HG03521 (cell line): ENCODE data around the gene ZNRD2.

Experiments
- ATAC-seq: cut with Tn5 transposase; IDR thresholded peaks from one replicate; pipeline ENCODE4 v1.9.1; 2021; ENCODE audit warnings: mild to moderate bottlenecking, moderate library complexity; ENCODE audit not compliant: unreplicated experiment

The ZNRD2 gene

DNA sequence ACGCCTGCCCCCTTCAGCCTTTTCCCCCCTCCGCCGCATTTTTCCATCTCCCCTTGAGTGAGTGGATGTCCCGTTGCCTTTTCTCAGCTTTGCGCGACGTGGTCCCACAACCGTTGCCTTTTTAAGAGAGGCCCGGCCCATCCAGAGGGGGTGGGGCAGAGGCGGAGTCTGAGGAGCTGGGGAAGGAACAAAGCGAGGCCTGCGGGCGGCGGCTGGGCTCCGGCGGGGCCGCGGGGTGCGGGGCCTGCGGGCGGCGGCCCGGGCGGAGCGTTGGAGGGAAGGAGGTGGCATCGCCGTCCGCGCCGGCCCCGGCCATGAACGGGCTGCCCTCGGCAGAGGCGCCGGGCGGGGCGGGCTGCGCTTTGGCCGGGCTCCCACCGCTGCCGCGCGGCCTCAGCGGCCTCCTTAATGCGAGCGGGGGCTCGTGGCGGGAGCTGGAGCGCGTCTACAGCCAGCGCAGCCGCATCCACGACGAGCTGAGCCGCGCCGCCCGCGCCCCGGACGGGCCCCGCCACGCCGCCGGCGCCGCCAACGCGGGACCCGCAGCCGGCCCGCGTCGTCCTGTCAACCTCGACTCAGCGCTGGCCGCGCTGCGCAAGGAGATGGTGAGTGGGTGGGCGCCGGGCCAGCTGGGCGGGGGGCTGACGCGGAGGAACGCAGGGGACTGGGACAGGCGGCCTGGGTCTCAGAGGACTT, 2.2 kb downstream of the ZNRD2 start, which contains the start of gene FAM89B:
Gene FAM89B (plus strand): TSS at position 183 of the 696 bp plus-strand sequence. CDS start 132 bp downstream, at position 315.
- ATAC-seq, result no peak

DNA sequence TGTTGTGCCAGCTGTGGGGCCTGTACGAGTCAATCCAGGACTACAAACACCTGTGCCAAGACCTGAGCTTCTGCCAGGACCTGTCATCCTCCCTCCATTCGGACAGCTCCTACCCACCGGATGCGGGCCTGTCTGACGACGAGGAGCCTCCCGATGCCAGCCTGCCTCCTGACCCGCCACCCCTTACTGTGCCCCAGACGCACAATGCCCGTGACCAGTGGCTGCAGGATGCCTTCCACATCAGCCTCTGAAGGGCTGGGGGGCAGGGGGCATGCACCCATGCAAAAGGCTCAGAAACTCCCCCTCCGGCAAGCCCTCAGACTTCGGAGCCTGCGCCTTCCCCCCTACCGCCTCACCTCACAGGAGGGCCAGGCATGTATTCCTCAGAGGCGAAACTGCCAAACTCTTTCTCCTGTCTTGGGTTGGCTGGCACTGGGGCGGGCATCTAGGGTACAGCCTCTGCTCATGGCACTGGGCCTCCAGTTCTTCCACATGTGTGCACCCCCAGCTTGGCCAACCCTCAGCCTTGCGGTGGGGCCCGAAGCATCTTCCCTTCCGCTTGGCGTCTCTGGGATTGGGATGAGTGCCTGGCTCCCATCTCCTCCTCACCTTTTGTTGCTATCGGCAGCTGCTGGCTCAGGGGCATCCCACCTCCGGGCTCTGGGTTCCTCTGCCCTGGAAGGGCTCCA, 3.3 kb downstream of the ZNRD2 start:
- ATAC-seq, result no peak

DNA sequence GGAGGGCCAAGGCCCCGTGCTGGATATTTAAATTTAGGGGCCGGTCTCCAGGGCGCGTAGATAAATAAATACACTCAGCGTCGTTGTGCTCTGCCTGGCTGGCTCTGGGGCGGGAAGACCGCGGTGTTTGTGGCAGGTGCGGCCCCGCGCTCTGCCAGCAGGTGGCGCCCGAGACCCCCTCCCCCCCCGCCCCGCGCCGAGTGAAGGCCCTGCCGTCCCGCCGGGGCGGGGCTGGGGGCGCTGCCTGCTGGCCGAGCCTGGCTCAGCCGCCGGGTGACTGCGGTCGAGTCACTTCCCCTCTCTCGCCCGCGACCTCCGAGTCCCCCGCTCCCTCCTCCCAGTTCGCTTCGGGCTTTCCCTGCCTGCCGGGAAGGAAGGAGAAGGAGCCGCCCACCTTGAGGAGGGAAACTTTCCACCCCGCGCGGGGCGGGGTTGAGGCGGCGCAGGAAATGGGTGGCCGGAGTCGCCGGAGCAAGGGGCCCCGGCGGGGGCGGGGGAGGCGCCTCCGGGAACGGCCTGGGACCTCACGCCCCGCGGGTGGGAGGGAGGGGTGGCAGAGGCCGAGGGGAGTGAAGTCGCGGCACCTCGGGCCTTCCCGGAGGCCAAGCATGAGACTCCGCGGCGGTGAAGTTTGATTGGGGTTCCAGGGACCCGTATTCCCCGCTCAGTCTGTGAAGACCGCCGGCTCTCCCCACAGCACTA, 4.0 kb downstream of the ZNRD2 start:
- peak; percentile 27 for ATAC-seq

DNA sequence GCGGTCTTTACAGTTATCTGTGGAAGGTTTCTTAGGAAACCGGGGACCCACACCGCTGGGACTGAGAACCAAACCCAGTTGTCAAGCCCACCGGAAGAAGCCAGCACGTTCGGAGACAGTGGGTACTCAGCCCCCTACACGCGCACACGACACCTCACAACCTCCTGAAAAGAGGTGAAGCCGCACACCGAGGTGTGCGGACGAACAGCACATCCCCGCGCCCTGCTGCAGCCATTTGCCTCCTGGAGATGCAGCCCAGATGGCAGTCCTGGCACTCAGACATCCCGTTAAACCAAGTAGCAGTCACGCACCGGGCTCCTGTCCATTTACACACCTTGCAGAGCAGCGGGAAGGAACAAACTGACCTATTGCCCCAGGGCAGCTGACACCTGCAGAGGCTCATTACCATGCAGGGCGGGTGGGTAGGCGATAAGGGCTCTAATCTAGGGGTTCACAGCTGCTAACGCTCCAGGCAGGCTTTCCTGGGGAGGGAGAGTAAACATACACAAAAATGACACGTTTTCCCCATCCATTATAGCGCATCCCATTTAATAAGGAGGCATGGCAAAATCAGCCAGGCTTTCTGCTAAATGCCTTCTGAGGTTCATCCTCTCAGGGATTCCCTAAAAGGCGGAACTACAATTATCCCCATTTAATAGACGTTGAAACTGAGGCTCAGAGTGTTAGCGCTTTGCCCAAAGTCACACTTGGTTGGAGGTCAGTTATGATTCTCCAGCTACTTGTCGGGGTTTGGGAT, 4.7 kb downstream of the ZNRD2 start:
- ATAC-seq, result no peak

DNA sequence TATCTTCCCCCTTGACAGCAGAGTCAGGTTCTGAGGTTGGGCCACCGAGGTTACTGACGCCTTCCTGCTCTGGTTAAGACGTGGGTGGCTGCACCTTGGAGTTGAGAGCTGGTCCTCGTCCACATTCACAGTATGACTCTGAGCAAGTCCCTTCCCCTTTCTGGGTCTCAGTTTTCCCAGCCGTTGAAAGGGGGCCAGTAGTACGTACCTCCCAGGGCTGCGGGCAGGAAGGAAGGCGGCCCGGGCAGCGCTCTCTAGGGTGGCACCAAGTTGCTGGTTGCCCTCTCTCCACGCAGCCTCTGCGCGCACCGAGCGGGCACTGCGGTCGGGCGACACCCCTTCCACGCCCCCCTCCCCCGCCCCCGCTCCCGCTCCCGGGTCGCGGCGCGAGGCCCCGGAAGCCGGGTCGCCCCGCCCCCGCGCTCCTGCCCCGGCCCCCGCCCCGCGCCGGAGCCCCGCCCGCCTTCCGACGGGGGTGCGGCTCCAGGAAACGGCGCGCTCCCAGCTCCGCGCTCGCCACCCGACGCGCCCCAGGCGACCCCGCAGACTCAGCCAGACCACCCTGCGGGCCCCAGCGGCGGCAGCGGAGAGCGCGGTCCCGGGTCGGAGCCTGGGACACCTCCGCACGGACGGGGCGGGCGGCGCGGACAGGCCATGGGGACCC, 5.4 kb downstream of the ZNRD2 start, which contains the start of gene EHBP1L1:
Gene EHBP1L1 (plus strand): TSS at position 486 of the 664 bp plus-strand sequence. CDS start 250 bp downstream, outside the sequence.
- peak; percentile 26 for ATAC-seq

DNA sequence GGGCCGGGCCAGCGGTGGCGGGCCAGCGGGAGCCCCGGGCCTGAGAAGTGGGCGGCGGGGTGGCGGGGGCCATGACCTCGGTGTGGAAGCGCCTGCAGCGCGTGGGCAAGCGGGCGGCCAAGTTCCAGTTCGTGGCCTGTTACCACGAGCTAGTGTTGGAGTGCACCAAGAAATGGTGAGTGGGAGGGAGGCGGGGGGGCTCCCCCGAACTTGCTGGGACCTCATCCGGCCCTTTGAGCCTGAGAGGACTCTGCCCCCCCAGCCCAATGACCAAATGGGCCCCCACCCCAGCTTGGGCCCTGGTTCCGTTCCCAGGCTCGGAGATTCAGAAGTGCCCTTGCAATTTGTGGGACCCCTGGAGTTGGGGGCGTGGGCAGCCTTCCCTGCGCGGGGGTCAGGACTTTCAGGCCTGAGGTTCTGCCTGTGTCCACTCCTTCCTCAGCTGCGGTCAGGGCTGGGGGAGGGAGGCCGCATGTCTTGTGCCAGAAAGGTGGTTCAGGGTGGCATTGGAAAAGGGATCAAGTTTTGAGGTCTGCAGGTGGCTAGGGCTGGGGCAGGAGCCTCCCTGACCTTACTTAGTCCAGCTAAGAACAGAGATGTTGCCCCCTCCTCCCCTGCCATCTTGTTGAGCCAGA, 6.1 kb downstream of the ZNRD2 start:
- no peak for ATAC-seq

DNA sequence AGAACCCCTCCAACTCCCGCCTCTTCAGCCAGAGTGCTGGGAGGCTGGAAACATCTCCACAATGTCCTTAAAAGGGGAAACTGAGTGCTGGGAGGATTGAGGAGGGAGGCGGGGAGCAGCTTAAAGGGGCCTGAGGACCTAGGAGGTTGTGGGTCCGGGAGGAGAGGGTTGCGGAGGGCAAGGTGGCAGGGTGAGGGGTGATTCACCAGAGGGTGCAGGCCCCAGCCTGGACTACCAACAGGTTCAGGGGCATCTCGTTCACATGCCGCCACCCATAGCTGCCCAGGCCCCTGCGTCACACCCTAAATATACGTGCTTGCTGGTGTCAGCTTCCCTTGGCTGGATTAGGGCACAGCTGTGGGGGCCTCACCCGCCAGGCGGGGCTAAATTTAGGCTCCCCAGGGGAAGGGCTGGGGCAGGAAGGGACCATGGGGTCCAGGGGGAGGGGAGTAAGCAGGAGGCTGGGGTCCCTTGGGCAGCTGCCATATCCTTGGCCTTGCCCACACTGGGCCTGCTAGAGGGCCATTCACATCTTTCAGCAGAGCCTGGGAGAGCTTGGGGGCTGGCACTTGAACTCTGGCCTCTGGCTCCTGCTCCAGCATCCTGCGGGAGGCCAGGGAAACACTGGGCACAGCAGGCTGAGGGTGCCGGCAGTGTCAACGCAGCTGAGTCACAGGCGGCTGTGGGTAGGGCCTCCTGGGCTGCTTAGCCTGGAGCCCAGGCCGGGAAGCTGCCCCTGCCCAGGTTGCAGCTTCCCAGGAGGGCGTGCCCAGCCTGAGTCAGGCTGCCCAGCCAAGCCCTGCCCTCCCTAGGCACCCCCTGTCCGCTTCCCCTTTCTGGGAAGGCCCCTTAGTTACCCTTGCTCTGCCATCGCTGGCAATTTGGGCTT, 6.8 kb downstream of the ZNRD2 start:
- no peak for ATAC-seq

DNA sequence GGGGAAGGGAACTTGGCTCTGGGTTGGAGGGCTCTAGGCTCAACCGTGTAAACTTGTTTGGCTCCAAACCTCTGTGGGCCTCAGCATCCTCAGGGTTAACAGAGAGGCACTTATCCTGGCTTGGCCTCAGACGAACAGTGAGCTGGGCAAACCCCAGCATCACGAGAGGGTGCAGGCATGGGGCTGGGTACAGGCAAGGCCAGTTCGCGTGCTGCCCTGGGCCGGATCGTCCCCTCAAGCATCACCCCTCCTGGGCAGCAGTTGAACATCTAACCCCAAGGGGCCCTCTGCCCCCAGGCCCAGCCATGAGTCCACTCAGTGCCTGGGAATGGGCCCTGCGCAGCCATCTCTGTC, 7.5 kb downstream of the ZNRD2 start:
- ATAC-seq, result no peak

DNA sequence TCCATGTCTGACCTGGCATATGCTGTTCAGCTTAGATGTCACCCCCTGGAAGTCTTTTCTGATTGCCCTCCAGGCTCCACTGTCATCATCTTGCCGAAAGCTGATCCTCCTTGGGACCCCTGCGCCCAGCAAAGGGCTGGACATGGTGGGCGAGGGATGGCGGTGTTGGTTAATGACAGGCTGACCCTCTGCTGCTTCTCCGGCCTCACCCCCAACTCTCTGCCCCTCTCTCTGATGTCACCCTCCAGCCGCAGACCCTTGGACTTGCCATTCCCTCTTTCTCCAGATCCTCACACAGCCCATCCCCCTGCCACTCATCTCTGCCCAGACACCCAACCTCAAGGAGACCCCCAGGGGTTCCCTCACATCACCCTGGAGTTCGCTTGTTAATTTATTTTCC, 7.9 kb downstream of the ZNRD2 start:
- no peak for ATAC-seq

DNA sequence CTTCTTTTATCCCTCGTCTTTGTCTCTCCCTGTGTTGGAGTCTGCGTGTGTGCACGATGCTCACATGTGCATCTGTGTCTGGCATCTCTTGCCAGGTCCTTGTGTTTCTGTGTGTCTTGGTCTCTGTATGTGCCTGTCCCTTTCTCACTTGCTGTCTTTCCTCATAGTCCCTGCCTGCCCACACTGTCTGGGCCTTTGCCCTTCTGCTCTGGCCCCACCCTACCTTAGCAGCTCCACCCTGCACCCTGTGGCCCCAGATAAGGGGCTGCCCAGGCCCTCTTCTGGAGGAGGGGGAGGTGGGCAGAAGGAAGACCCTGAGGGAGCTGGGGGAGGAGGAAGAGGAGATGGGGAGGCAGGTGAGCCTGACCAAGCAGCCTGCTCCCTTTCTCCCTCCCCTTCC, 8.4 kb downstream of the ZNRD2 start:
- ATAC-seq, result no peak

DNA sequence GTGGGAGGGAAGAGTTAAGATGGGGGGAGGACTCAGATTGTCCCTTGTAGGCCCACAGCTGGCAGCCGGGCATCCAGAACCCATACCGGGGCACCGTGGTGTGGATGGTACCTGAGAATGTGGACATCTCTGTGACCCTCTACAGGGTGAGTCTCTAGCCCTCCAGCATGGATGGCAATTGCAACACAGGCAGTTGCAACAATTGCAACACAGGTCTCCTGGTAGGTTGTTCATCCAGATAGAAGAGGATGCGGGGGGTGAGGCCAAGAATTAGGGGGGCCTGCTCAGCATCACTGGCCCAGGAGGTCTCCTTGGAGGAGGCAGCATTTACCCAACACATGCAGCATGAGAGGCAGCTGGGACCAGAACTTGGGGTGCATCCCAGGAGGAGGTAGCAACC, 9.0 kb downstream of the ZNRD2 start:
- no peak for ATAC-seq

DNA sequence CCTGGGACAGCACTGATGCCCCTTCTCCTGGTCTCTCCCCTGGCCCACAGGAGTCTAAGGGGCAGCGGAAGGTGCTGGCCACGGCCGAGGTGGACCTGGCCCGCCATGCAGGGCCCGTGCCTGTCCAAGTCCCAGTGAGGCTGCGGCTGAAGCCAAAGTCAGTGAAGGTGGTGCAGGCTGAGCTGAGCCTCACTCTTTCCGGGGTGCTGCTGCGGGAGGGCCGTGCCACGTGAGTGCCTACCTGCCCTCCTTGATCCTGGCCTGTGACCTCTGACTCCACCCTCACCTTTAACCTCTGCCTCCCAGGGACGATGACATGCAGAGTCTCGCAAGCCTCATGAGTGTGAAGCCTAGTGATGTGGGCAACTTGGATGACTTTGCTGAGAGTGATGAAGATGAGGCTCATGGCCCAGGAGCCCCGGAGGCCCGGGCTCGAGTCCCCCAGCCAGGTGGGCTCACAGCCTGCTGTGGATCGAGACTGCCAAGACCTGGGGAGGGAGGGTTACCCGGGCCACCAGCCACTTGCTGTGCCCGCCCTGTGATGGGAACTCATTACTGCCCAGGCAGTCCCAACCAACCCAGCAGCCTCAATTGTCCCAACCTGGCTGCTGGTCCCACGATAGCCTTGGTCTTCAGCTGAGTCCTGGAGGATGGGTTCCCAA, 9.9 kb downstream of the ZNRD2 start:
- ATAC-seq, result no peak

DNA sequence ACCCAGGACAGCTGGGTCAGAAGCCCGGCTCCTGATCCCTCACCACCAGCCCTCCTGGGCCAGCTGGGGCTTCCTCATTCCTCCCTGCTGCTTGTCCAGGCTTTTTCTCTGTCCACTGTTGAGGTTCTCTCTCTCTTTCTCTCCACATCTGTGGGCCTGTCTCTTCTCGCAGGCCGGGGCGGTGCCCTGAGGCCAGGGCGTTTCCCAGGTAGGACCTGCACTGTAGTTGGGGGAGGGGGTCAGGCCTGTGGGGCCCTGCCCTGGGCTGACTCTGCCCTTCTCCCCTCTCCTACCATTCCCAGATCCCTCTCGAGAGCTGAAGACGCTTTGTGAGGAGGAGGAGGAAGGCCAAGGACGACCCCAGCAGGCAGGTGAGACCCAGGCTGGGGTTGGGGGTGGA, 10.5 kb downstream of the ZNRD2 start:
- no peak for ATAC-seq

DNA sequence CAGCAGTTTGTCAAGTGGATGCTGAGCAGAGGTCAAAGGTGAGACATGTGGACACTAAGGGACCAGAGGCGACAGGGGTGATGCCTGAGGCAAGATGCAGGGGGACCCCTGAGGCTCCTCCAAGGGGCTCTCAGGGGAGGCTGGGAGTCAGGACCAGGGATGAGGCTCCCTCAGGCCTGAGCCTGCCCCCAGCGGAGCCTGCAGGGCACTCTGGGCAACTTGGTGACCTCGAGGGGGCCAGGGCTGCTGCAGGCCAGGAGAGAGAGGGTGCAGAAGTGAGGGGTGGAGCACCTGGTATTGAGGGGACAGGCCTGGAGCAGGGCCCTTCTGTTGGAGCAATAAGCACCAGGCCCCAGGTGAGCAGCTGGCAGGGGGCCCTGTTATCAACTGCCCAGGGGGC, 11.7 kb downstream of the ZNRD2 start:
- ATAC-seq, result no peak

DNA sequence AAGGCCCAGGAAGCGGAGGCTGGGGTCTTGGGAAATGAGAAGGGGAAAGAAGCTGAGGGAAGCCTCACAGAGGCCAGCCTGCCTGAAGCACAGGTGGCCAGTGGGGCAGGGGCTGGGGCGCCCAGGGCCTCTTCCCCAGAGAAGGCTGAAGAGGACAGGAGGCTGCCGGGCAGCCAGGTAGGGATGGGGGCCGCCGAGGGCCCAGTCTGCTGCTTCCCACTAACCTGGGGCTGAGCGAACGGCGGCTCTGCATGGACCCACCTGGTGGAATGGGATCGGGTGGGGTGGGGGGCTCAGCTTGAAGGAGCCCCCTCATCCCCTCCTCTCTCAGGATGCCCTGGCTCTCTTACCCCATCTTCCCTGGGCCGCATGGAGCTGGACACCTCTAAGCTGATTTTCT, 13.3 kb downstream of the ZNRD2 start:
- no peak for ATAC-seq

DNA sequence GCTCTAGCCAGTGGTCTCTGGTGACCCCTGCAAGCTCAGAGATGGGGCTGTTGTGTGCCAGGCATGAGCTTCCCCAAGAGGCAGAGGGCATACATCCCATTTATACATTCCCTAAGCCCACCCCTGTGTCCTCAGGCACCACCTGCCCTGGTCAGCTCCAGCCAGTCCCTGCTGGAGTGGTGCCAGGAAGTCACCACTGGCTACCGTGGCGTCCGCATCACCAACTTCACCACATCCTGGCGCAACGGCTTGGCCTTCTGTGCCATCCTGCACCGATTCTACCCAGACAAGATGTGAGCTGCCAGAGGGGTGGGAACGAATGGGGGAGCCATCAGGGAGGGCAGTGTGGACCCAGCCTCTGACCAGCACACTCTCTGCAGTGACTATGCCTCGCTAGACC, 13.8 kb downstream of the ZNRD2 start:
- no peak for ATAC-seq

DNA sequence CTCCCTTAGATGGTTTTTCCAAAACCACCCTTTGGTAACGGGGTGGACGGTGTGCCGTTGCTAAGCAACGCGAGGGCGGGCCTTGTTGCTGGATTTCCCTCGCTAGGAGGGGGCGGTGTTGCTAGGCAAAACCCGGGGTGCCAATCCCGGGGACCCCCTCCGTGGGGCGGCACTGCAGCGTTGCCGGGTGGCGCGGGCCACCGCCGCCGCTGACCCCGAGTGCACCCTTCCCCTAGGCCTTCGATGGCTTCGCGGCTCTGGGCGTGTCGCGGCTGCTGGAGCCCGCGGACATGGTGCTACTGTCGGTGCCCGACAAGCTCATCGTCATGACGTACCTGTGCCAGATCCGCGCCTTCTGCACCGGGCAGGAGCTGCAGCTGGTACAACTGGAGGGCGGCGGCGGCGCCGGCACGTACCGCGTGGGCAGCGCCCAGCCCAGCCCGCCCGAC, 14.5 kb downstream of the ZNRD2 start:
- ATAC-seq, result no peak

DNA sequence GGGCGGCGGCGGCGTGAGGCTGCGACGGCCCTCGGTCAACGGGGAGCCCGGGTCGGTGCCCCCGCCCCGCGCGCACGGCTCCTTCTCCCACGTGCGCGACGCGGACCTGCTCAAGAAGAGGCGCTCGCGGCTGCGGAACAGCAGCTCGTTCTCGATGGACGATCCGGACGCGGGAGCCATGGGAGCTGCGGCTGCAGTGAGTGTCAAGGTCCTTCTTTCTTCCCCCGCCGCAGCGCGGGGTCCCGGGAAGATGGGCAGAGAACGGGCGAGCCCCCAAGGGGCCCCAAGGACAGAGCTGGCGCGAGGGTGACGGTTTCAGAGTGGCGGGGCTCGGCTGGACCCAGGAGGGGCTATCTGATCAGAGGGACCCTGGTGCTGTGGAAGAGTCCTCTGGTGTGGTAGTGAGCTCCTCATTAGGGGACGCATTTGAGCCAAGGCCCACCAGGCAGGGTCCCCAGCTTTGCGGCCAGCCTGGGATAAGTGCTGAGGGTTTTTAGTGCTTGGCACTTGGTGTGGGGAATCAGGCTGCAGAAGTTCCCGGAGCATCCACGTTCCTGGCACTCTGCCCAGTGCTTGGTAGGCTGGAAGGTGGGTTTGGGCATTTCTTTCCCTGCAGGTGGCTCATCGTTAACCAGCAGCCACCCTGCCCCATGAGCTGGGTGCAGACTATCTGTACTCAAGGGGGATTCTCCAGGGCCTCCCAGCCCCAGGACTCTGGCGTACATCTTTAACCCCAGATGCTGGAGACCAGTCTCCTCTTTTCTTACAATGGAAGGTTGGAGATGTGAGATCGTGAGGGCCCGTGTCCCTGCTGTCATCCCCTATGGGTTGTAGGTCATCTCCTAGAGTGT, 15.3 kb downstream of the ZNRD2 start:
- no peak for ATAC-seq
